ENCODE results near the gene ASNS. TPM values are rescaled to one million over a fixed set of nuclear protein-coding genes. Genes with fewer than 3 reads are reported as not detected.
"Not testable (repeated sequence)": the region's sequence is repeated elsewhere in the genome, so short reads cannot be mapped to it uniquely, and the experiment has no call there.

ASNS gene
- total RNA-seq, 1 experiment from 2014 or later: 95.1 TPM

- not testable (repeated sequence) for H2AFZ ChIP-seq (ENCODE audit: low read length); H4K20me1 ChIP-seq (ENCODE audit: control insufficient read depth, insufficient read depth, insufficient read length); H2AK5ac ChIP-seq (ENCODE audit: insufficient read length, low read length); H3K36me3 Mint-ChIP-seq (ENCODE audit: insufficient read depth in 1 of 3, low read depth in 3 of 3); H3K27ac Mint-ChIP-seq; H3K27me3 ChIP-seq (ENCODE audit: insufficient read depth, low read length); H2BK5ac ChIP-seq (ENCODE audit: insufficient read length, low read length); H3K79me1 ChIP-seq (ENCODE audit: insufficient read depth, low read depth, low read length, poor library complexity, severe bottlenecking); H3K18ac ChIP-seq (ENCODE audit: insufficient read length, low read depth, low read length); H3K23me2 ChIP-seq (ENCODE audit: insufficient read length, low read depth, low read length, poor library complexity, severe bottlenecking); DNase-seq; H2BK20ac ChIP-seq (ENCODE audit: low read depth, low read length, poor library complexity, severe bottlenecking); H3K9me3 Mint-ChIP-seq; H4K5ac ChIP-seq (ENCODE audit: insufficient read length, low read depth, low read length); H2BK12ac ChIP-seq (ENCODE audit: insufficient read length, low read depth, low read length); H3K4me3 Mint-ChIP-seq; H3K27ac ChIP-seq (ENCODE audit: insufficient read length, low read depth, low read length); H4K8ac ChIP-seq (replicated peaks; ENCODE audit: insufficient read length, low read depth, low read length); H3K56ac ChIP-seq (ENCODE audit: insufficient read length, low read depth, low read length); H3K27me3 Mint-ChIP-seq (ENCODE audit: low read depth); H3K79me2 ChIP-seq (ENCODE audit: insufficient read depth, low read length); H4K91ac ChIP-seq (ENCODE audit: insufficient read length, low read depth, low read length); H3K4me1 ChIP-seq (ENCODE audit: insufficient read depth, low read length); H3K14ac ChIP-seq (ENCODE audit: insufficient read depth, low read length); H3K4ac ChIP-seq (ENCODE audit: low read depth, low read length); H3T11ph ChIP-seq (ENCODE audit: low read length); H3K9ac ChIP-seq (ENCODE audit: extremely low read depth, insufficient read length, low read length); H3K4me2 ChIP-seq (ENCODE audit: insufficient read depth, insufficient read length, low read length); H3K9me3 ChIP-seq (ENCODE audit: control insufficient read depth, low read depth, low read length); H2BK120ac ChIP-seq (ENCODE audit: low read depth, low read length, poor library complexity, severe bottlenecking); H2BK15ac ChIP-seq (ENCODE audit: low read depth, low read length); H3K23ac ChIP-seq (ENCODE audit: insufficient read length, low read depth, low read length)
- peak; percentile 49 for TF ChIP-seq CTCF (conservative IDR thresholded peaks at IDR 0.05)
- H3K4me1 Mint-ChIP-seq: peaks cover 17 to 26% of the 10 kb centered on the region in 2 experiments
- WGBS (ENCODE audit: extremely low coverage, insufficient read length, low lambda C conversion rate): no CpG with 5 or more reads among the region's 5 CpGs
Measured at GRCh38 chr7:97912294-97912693, 40.1 kb upstream of the ASNS start.

GRCh38 chr7:97896893-97897292 is 24.7 kb upstream of the ASNS start:
- H4K8ac ChIP-seq (replicated peaks; ENCODE audit: insufficient read length, low read depth, low read length); H3K23ac ChIP-seq (ENCODE audit: insufficient read length, low read depth, low read length); H3K36me3 Mint-ChIP-seq (ENCODE audit: insufficient read depth in 1 of 3, low read depth in 3 of 3); H3K27ac ChIP-seq (ENCODE audit: insufficient read length, low read depth, low read length); H3T11ph ChIP-seq (ENCODE audit: low read length); H2BK12ac ChIP-seq (ENCODE audit: insufficient read length, low read depth, low read length); H2BK15ac ChIP-seq (ENCODE audit: low read depth, low read length); DNase-seq; H2BK120ac ChIP-seq (ENCODE audit: low read depth, low read length, poor library complexity, severe bottlenecking); H3K4me1 Mint-ChIP-seq; H3K27me3 ChIP-seq (ENCODE audit: insufficient read depth, low read length); H3K79me2 ChIP-seq (ENCODE audit: insufficient read depth, low read length); H3K56ac ChIP-seq (ENCODE audit: insufficient read length, low read depth, low read length); H3K27ac Mint-ChIP-seq; H2BK5ac ChIP-seq (ENCODE audit: insufficient read length, low read length); H2AFZ ChIP-seq (ENCODE audit: low read length); H4K91ac ChIP-seq (ENCODE audit: insufficient read length, low read depth, low read length); H4K5ac ChIP-seq (ENCODE audit: insufficient read length, low read depth, low read length); H3K4ac ChIP-seq (ENCODE audit: low read depth, low read length); H2AK5ac ChIP-seq (ENCODE audit: insufficient read length, low read length); H3K27me3 Mint-ChIP-seq (ENCODE audit: low read depth); H2BK20ac ChIP-seq (ENCODE audit: low read depth, low read length, poor library complexity, severe bottlenecking); H3K9ac ChIP-seq (ENCODE audit: extremely low read depth, insufficient read length, low read length); H3K4me2 ChIP-seq (ENCODE audit: insufficient read depth, insufficient read length, low read length); H3K4me3 Mint-ChIP-seq; H3K9me3 ChIP-seq (ENCODE audit: control insufficient read depth, low read depth, low read length); H3K18ac ChIP-seq (ENCODE audit: insufficient read length, low read depth, low read length); H3K14ac ChIP-seq (ENCODE audit: insufficient read depth, low read length); H3K4me1 ChIP-seq (ENCODE audit: insufficient read depth, low read length); H3K79me1 ChIP-seq (ENCODE audit: insufficient read depth, low read depth, low read length, poor library complexity, severe bottlenecking); H4K20me1 ChIP-seq (ENCODE audit: control insufficient read depth, insufficient read depth, insufficient read length); H3K23me2 ChIP-seq (ENCODE audit: insufficient read length, low read depth, low read length, poor library complexity, severe bottlenecking): not testable (repeated sequence)
- WGBS (ENCODE audit: extremely low coverage, insufficient read length, low lambda C conversion rate): no CpG with 5 or more reads among the region's 2 CpGs
- peaks cover 10 to 11% of the 10 kb centered on the region in 2 experiments; a peak in 4 of 5 replicates for H3K9me3 Mint-ChIP-seq
